Neural cell (in vitro differentiated cells): ENCODE measurements around the gene DNAJB4. TPM values are rescaled to one million over a fixed set of nuclear protein-coding genes. Genes with fewer than 3 reads are reported as not detected.

Source experiments
- H2AFZ ChIP-seq: fragments of 200-600, 300-800 bp; sonication (generic), shearing (Covaris generic); 2 replicates; pipeline ENCODE4 v1.6.0; 2014; ENCODE audit warnings: low read depth, mild to moderate bottlenecking, antibody characterized with exemption, low read length, moderate library complexity
- H3F3A ChIP-seq: fragments of 200-600 bp; shearing (Covaris generic); 2 replicates; pipeline ENCODE4 v1.6.1; 2016; ENCODE audit warnings: mild to moderate bottlenecking, moderate library complexity, mixed read lengths, antibody characterized with exemption, low read length; ENCODE audit not compliant: insufficient read depth, poor library complexity, severe bottlenecking
- H3K27ac ChIP-seq: fragments of 200-600, 300-800 bp; sonication (generic), shearing (Covaris generic); 2 replicates; pipeline ENCODE4 v1.5.1; 2014; ENCODE audit warnings: mild to moderate bottlenecking, low read length, moderate library complexity
- H3K27me3 ChIP-seq: fragments of 300-800, 200-600 bp; sonication (generic), shearing (Covaris generic); 2 replicates; pipeline ENCODE4 v1.6.0; 2014; ENCODE audit warnings: mild to moderate bottlenecking, low read depth, low read length, moderate library complexity; ENCODE audit not compliant: insufficient read depth
- H3K36me3 ChIP-seq: fragments of 300-800, 200-600 bp; sonication (generic), shearing (Covaris generic); 2 replicates; pipeline ENCODE4 v1.5.1; 2014; ENCODE audit warnings: mild to moderate bottlenecking, antibody characterized with exemption, low read length, moderate library complexity; ENCODE audit not compliant: insufficient read depth
- H3K4me2 ChIP-seq: fragments of 300-800, 200-600 bp; sonication (generic), shearing (Covaris generic); 2 replicates; pipeline ENCODE4 v1.6.0; 2014; ENCODE audit warnings: mild to moderate bottlenecking, low read length
- H3K4me3 ChIP-seq: fragments of 300-800, 200-600 bp; sonication (generic), shearing (Covaris generic); 2 replicates; pipeline ENCODE4 v1.5.1; 2014; ENCODE audit warnings: mild to moderate bottlenecking, low read length, moderate library complexity
- H3K79me2 ChIP-seq: fragments of 200-600 bp; shearing (Covaris generic); replicated peaks from 2 replicates; pipeline ENCODE4 v1.6.0; 2014; ENCODE audit warnings: mild to moderate bottlenecking, low read length, moderate library complexity; ENCODE audit not compliant: insufficient read depth
- H3K9ac ChIP-seq: fragments of 300-800, 200-600 bp; sonication (generic), shearing (Covaris generic); 2 replicates; pipeline ENCODE4 v1.6.1; 2016; ENCODE audit warnings: mild to moderate bottlenecking, low read length, mixed read lengths
- H3K9me2 ChIP-seq: fragments of 200-600 bp; shearing (Covaris generic); 2 replicates; pipeline ENCODE4 v1.6.1; 2016; ENCODE audit warnings: mild to moderate bottlenecking, low read length, mixed read lengths; ENCODE audit not compliant: insufficient read depth
- H3K9me3 ChIP-seq: fragments of 200-600, 300-800 bp; sonication (generic), shearing (Covaris generic); 2 replicates; pipeline ENCODE4 v1.6.1; 2016; ENCODE audit warnings: mild to moderate bottlenecking, mixed run types, low read length, moderate library complexity, mixed read lengths
- H4K20me1 ChIP-seq: fragments of 200-600 bp; shearing (Covaris generic); 2 replicates; pipeline ENCODE4 v1.6.1; 2016; ENCODE audit warnings: mild to moderate bottlenecking, mixed run types; ENCODE audit not compliant: insufficient read depth
- CTCF ChIP-seq: fragments of 450-650 bp; IDR thresholded peaks from 2 replicates; pipeline ENCODE4 v1.5.1; 2014; ENCODE audit warnings: antibody characterized with exemption, mild to moderate bottlenecking, moderate library complexity; ENCODE audit not compliant: poor library complexity, severe bottlenecking
- EP300 ChIP-seq: fragments of 450-650 bp; conservative IDR thresholded peaks from 2 replicates; pipeline ENCODE4 v1.6.1; 2014; ENCODE audit warnings: antibody characterized with exemption, mild to moderate bottlenecking, moderate library complexity; ENCODE audit not compliant: poor library complexity, severe bottlenecking
- EZH2 ChIP-seq: fragments of 200-600, 300-800 bp; shearing (Covaris generic), sonication (generic); IDR thresholded peaks from 2 replicates; pipeline ENCODE4 v1.6.1; 2014; ENCODE audit warnings: antibody characterized with exemption, low read length, borderline replicate concordance, mild to moderate bottlenecking; ENCODE audit not compliant: insufficient read depth, poor library complexity, severe bottlenecking
- MXI1 ChIP-seq: fragments of 450-650 bp; conservative IDR thresholded peaks from 2 replicates; pipeline ENCODE4 v1.6.1; 2014; ENCODE audit warnings: antibody characterized with exemption, mild to moderate bottlenecking; ENCODE audit not compliant: poor library complexity, severe bottlenecking
- POLR2AphosphoS5 ChIP-seq: IDR thresholded peaks from 2 replicates; pipeline ENCODE4 v1.6.1; 2012
- RAD21 ChIP-seq: fragments of 450-650 bp; conservative IDR thresholded peaks from 2 replicates; pipeline ENCODE4 v1.6.1; 2014; ENCODE audit warnings: antibody characterized with exemption, mild to moderate bottlenecking, moderate library complexity
- REST ChIP-seq: IDR thresholded peaks from 2 replicates; pipeline ENCODE4 v1.6.1; 2012; ENCODE audit warnings: borderline replicate concordance
- SMC3 ChIP-seq: fragments of 450-650 bp; conservative IDR thresholded peaks from 2 replicates; pipeline ENCODE4 v1.6.1; 2014; ENCODE audit warnings: antibody characterized with exemption, mild to moderate bottlenecking, moderate library complexity; ENCODE audit not compliant: poor library complexity
- TAF1 ChIP-seq: IDR thresholded peaks from 2 replicates; pipeline ENCODE4 v1.6.1; 2012; ENCODE audit warnings: low read depth
- polyA plus RNA-seq: library from polyadenylated mRNA; depleted of rRNA; stranded (reverse); fragments of >200 nt; gene quantifications from 2 replicates; pipeline ENCODE4 v1.2.3, GENCODE V29; 2014

DNAJB4 gene
- polyA plus RNA-seq, 1 donor from 2014 or later, result 42.2 TPM

GRCh38 chr1:77983997-77984355 lies 20.8 kb upstream of the DNAJB4 start:
- Histone ChIP-seq H3K9me2 (no peaks in the 10 kb centered on the region), H3F3A (no peaks in the 10 kb centered on the region), H3K79me2 (peaks cover 49% of the 10 kb centered on the region), H2AFZ (no peak overlapping the region), H3K9me3 (no peaks in the 10 kb centered on the region), H3K4me3 (no peak overlapping the region), H3K27ac (no peak overlapping the region), H4K20me1 (no peaks in the 10 kb centered on the region), H3K9ac (no peak overlapping the region), H3K4me2 (no peak overlapping the region), H3K36me3 (no peaks in the 10 kb centered on the region), H3K27me3 (no peaks in the 10 kb centered on the region)
- TF ChIP-seq CTCF (no peak), EZH2 (no peak), POLR2AphosphoS5 (no peak), EP300 (no peak), REST (no peak), MXI1 (no peak), SMC3 (no peak), TAF1 (no peak), RAD21 (no peak)

- Histone ChIP-seq H4K20me1 (no peaks in the 10 kb centered on the region), H3K4me2 (no peak overlapping the region), H3F3A (no peaks in the 10 kb centered on the region), H3K4me3 (no peak overlapping the region), H3K79me2 (peaks cover 55% of the 10 kb centered on the region), H3K27ac (no peak overlapping the region), H3K27me3 (no peaks in the 10 kb centered on the region), H2AFZ (no peak overlapping the region), H3K9ac (no peak overlapping the region), H3K9me3 (no peaks in the 10 kb centered on the region), H3K9me2 (no peaks in the 10 kb centered on the region), H3K36me3 (no peaks in the 10 kb centered on the region)
- no peak for TF ChIP-seq RAD21
- no peak for TF ChIP-seq CTCF
- TF ChIP-seq SMC3, result no peak
- TF ChIP-seq EP300, result no peak
- TF ChIP-seq EZH2, result no peak
- TF ChIP-seq MXI1, result no peak
- TF ChIP-seq REST, result no peak
- no peak for TF ChIP-seq POLR2AphosphoS5
- no peak for TF ChIP-seq TAF1
Measured at GRCh38 chr1:77984629-77985028, 20.1 kb upstream of the DNAJB4 start.
